22Rv1 (cell line): ENCODE data around the gene POU2F2.

ENCODE experiments used
- H3K27ac ChIP-seq: fragments of 450-650 bp; 2 replicates; pipeline ENCODE4 v1.5.1; 2017
- ZFX ChIP-seq: fragments of 450-650 bp; IDR thresholded peaks from 2 replicates; pipeline ENCODE4 v1.6.1; 2017; ENCODE audit warnings: antibody characterized with exemption, borderline replicate concordance
- TF ChIP-seq, protein P1 (sequence below): fragments of 450-650 bp; IDR thresholded peaks from 2 replicates; pipeline ENCODE4 v1.5.1; 2017; ENCODE audit warnings: mild to moderate bottlenecking

The POU2F2 gene

GRCh38 chr19:42174958-42175734 lies 42.9 kb upstream of the POU2F2 start:
- TF ChIP-seq, protein P1, sequence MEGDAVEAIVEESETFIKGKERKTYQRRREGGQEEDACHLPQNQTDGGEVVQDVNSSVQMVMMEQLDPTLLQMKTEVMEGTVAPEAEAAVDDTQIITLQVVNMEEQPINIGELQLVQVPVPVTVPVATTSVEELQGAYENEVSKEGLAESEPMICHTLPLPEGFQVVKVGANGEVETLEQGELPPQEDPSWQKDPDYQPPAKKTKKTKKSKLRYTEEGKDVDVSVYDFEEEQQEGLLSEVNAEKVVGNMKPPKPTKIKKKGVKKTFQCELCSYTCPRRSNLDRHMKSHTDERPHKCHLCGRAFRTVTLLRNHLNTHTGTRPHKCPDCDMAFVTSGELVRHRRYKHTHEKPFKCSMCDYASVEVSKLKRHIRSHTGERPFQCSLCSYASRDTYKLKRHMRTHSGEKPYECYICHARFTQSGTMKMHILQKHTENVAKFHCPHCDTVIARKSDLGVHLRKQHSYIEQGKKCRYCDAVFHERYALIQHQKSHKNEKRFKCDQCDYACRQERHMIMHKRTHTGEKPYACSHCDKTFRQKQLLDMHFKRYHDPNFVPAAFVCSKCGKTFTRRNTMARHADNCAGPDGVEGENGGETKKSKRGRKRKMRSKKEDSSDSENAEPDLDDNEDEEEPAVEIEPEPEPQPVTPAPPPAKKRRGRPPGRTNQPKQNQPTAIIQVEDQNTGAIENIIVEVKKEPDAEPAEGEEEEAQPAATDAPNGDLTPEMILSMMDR = no peak
- TF ChIP-seq ZFX = no peak
- H3K27ac ChIP-seq = no peak overlapping the region

DNA sequence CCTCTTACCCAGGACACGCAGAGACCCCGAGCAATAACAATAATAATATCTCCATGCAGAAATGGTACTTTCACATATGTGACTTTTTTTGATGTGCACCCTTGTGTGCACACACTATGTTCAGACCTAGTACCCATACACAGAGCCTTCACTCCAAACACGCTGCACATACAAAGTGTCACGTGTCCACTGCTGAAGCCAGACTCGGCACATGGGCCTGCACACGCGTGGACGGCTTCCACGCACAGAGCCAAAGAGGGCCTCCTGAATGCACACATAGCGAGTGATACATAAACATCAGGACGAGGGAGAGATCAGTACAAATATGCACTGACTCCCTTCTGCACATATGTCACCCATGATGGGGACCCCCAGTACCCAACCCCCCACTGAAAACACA lies 41.9 kb upstream of the POU2F2 start:
- H3K27ac ChIP-seq = no peak overlapping the region
- TF ChIP-seq ZFX = no peak
- TF ChIP-seq, protein P1 = no peak

DNA sequence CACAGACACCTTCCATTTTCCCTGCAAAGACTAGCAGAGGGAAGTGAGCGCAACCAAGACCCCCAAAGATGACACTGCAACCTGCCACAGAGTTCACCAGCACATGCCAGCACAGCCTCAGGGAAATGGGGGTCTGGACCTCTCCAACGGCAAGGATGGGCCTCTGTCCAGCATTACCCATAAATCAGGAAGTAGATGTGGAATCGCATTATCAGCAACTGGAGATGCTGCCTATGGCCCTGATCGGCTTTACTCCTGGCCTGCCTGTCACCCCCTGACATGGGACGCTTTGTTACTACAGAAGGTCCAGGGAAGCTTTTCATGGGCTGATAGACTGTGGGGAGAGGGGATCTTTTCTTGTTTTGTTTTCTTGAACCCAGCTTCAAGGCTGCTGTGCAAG lies 41.4 kb upstream of the POU2F2 start:
- H3K27ac ChIP-seq = no peak overlapping the region
- TF ChIP-seq, protein P1 = no peak

DNA sequence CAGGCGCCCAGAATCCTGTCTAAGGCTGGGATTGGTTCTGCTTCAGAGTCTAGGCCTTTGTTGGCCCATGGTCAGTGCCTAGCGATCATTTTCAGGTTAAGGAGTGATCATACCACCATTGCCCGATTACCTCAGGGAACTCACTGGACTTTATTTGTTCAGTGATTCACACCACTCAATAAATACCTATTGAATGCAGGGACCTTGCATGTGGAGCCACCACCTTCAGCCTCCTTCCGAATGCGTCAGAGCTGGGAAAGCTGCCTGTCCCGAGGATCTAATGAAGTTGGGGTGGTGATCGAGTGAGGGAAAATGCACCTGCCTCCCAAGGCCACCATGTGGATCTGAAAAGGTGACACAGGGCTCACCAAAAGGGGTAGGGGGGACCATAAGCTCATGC lies 40.0 kb upstream of the POU2F2 start:
- no peak for TF ChIP-seq ZFX
- TF ChIP-seq, protein P1 = no peak
- no peak overlapping the region for H3K27ac ChIP-seq

- TF ChIP-seq, protein P1 = no peak
- TF ChIP-seq ZFX = no peak
- H3K27ac ChIP-seq = no peak overlapping the region
Measured at GRCh38 chr19:42170715-42171114, 38.5 kb upstream of the POU2F2 start.

DNA sequence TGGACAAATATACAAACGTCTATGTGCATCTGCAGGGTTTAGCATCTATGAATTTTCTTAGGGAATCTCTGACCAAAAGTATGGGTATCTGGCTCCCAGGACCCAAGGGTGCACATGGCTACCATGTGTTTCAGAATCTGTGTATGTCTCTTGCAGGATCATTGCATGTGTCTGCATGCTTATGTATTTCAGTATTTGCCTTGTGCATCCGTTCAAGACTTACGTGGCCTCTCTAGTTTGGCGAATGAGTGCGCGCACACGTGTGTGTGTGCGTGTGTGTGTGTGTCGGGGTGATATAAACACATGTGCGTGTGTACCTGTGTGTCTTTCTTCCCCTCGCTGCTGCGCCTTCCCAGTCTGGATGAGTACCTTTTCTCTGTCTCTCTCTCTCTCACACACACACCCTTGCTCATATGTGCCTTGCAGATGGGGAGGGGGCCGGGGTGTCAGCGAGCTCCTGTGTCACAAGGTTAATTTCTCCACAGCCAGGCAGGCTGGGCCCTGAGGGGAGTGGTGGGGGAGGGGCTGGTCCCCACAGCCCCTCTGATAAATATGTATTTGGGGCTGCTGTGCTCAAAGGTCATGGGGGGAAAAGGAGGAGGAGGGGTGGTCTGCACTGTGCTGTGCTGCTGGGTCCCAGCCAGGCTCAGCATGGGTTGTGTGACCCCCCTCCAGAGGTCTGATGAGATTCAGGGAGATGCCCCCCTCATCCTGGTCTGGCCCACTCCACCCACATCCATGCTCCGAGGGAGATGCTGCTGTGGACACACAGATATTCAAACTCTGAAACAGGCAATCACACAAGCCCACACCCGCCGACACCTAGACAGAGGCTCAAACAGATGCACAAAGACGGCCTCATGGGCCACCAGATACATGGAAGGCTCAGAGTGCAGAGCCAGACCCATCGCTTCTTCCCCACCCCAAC lies 37.5 kb upstream of the POU2F2 start:
- H3K27ac ChIP-seq = no peak overlapping the region
- TF ChIP-seq, protein P1 = no peak
- TF ChIP-seq ZFX = no peak

DNA sequence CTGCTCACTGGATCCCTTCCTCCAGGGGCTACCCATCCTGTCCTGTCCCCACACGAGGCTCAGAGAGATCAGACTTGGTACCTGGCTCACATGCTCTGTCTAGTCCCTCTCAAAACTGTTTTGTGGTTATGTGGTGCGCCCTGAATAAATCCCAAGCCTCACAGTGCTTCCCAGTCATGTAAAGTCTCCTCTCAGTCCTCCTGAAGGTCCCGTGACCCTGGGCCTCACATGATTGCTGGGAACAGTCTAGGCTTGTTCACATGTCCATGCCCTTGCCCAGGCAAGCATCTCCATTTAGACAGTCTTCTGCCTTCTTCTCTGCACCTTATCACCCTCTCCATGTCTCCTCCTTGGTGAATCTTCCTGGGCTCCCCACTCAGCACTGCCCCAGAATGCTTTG lies 36.0 kb upstream of the POU2F2 start:
- H3K27ac ChIP-seq = no peak overlapping the region
- no peak for TF ChIP-seq ZFX
- TF ChIP-seq, protein P1 = no peak
